Spleen (tissue), 11 donors: Measurements from ENCODE around the gene TMEM144. TPM values are rescaled to one million over a fixed set of nuclear protein-coding genes. Genes with fewer than 3 reads are reported as not detected.

Experiments
- DNase-seq: peaks from one replicate; pipeline ENCODE4 v3.0.0-alpha.2; 2020
- H3K27ac ChIP-seq, 8 donors: fragments of 200-600 bp; sonication (generic) in 7 of 8; 1 replicate in 4 of 8; 2 replicates in 4 of 8; pipeline versions ENCODE4 v1.5.0 to v1.8.0; 2016 to 2021; ENCODE audit warnings: inconsistent platforms in 4 of 8, mild to moderate bottlenecking in 4 of 8, moderate library complexity in 1 of 8
- H3K27me3 ChIP-seq, 7 donors: fragments of 200-600 bp; sonication (generic) in 6 of 7; replicated peaks in 1 of 7; 1 replicate in 4 of 7; 2 replicates in 3 of 7; pipeline versions ENCODE4 v1.5.0 to v1.8.0; 2016 to 2021; ENCODE audit warnings: inconsistent platforms in 3 of 7, mild to moderate bottlenecking in 1 of 7
- H3K36me3 ChIP-seq, 6 donors: fragments of 200-600 bp; sonication (generic) in 5 of 6; 1 replicate in 4 of 6; 2 replicates in 2 of 6; pipeline versions ENCODE4 v1.5.0 to v1.8.0; 2016 to 2021; ENCODE audit warnings: inconsistent platforms in 2 of 6
- H3K4me1 ChIP-seq, 6 donors: fragments of 200-600 bp; sonication (generic) in 5 of 6; 1 replicate in 3 of 6; 2 replicates in 3 of 6; pipeline versions ENCODE4 v1.5.0 to v1.8.0; 2016 to 2021; ENCODE audit warnings: inconsistent platforms in 3 of 6
- H3K4me3 ChIP-seq, 8 donors: fragments of 200-600 bp; sonication (generic) in 7 of 8; 1 replicate in 4 of 8; 2 replicates in 4 of 8; pipeline versions ENCODE4 v1.5.0 to v1.8.0; 2016 to 2021; ENCODE audit warnings: inconsistent platforms in 4 of 8, mild to moderate bottlenecking in 4 of 8, moderate library complexity in 2 of 8
- H3K9me3 ChIP-seq, 8 donors: fragments of 200-600 bp; sonication (generic) in 7 of 8; 1 replicate in 4 of 8; 2 replicates in 4 of 8; pipeline versions ENCODE4 v1.5.0 to v1.8.0; 2016 to 2021; ENCODE audit warnings: inconsistent platforms in 4 of 8
- CTCF ChIP-seq, 11 experiments: fragments of 200-600 bp in 7 of 11; fragments of 450-650 bp in 4 of 11; sonication (generic) in 4 of 11; IDR thresholded peaks in 8 of 11; conservative IDR thresholded peaks in 3 of 11; 1 replicate in 7 of 11; 2 replicates in 4 of 11; pipeline versions ENCODE4 v1.4.0 to v1.8.0; 2016 to 2021; ENCODE audit warnings: antibody characterized with exemption in 11 of 11, inconsistent platforms in 4 of 11, mild to moderate bottlenecking in 1 of 11
- POLR2A ChIP-seq, 3 donors: fragments of 450-650 bp; IDR thresholded peaks; one replicate each; pipeline ENCODE4 v1.5.1; 2017; ENCODE audit warnings: antibody characterized with exemption in 3 of 3, mild to moderate bottlenecking in 1 of 3
- POLR2AphosphoS5 ChIP-seq, 3 donors: sonication (generic); formaldehyde crosslinking; IDR thresholded peaks; one replicate each; pipeline ENCODE4 v1.5.1; 2017; ENCODE audit warnings: antibody characterized with exemption in 3 of 3
- WGBS, 5 donors: extraction: QIAGEN DNeasy Blood & Tissue Kit in 3 of 5; methylation state at CpG; one replicate each; pipeline versions ENCODE4 v1.1.5 to v1.1.7; 2013 to 2018; 5-methylcytosine and 5-hydroxymethylcytosine counted together
- intact Hi-C: fragments of 100-400 bp; cut with DNase I; formaldehyde crosslinking; loops from one replicate; pipeline ENCODE4 v1.15.0; 2023; ENCODE audit warnings: low total_unique reads
- polyA plus RNA-seq, 3 donors: library from polyadenylated mRNA; stranded (reverse); fragments of 200-250 nt; gene quantifications; one replicate each; pipeline ENCODE4 v1.2.1, GENCODE V29; 2013
- total RNA-seq, 7 donors: library from RNA; depleted of rRNA in 3 of 7; stranded (reverse); fragments of >200 nt in 3 of 7; fragmentation: NEBNext Ultra II Directional in 4 of 7; extraction: Animal tissue kit (Norgen Biotek cat#: 25700) in 4 of 7; gene quantifications; one replicate each; pipeline versions ENCODE4 v1.1.0 to v1.2.1, GENCODE V29; 2016 to 2021
- donor health status: healthy with polysubstance abuse.
- donor health status: DM: no; HTN: no; CAD: no; lungs with moderate emphysema.
- donor health status: DM: no; HTN: no; CAD: no.
- donor health status: Bipolar disorder and iron deficiency.
- donor health status: healthy.
- donor health status: DM: no; HTN: no; CAD: no.
- donor health status: DM: yes; HTN: yes; CAD: no.

Gene TMEM144
- total and polyA plus RNA-seq, 10 donors = 0.56 to 21.3 (median 5.8) TPM

- WGBS, 5 donors = 64 to 70% (median 67%) methylated on average over 2 of the region's 2 CpGs
- Histone ChIP-seq H3K4me3 (no peak overlapping the region), H3K9me3 (no peaks in the 10 kb centered on the region), H3K36me3 (no peaks in the 10 kb centered on the region), H3K27ac (no peak overlapping the region), H3K4me1 (no peaks in the 10 kb centered on the region), H3K27me3 (no peaks in the 10 kb centered on the region)
- TF ChIP-seq CTCF (IDR thresholded peaks at IDR 0.05 in 8 of 11, conservative IDR thresholded peaks at IDR 0.05 in 3 of 11) (no peak), POLR2AphosphoS5 (IDR thresholded peaks at IDR 0.05) (no peak), POLR2A (IDR thresholded peaks at IDR 0.05) (no peak)
- DNase-seq = no peak
- intact Hi-C loops = no loop called here
Measured at GRCh38 chr4:158190718-158191117, 19.6 kb upstream of the TMEM144 start.

- no peaks in the 10 kb centered on the region for H3K36me3 ChIP-seq
- no peaks in the 10 kb centered on the region for H3K4me1 ChIP-seq
- H3K9me3 ChIP-seq = no peaks in the 10 kb centered on the region
- DNase-seq = no peak
- WGBS, 5 donors = 81 to 94% (median 88%) methylated on average over 5 of the region's 5 CpGs
- intact Hi-C loops = no loop called here
- no peak overlapping the region for H3K4me3 ChIP-seq
- H3K27ac ChIP-seq = no peak overlapping the region
- no peak for TF ChIP-seq POLR2AphosphoS5 (IDR thresholded peaks at IDR 0.05)
- TF ChIP-seq CTCF (IDR thresholded peaks at IDR 0.05 in 8 of 11, conservative IDR thresholded peaks at IDR 0.05 in 3 of 11) = no peak
- no peak for TF ChIP-seq POLR2A (IDR thresholded peaks at IDR 0.05)
- H3K27me3 ChIP-seq = no peaks in the 10 kb centered on the region
Measured at GRCh38 chr4:158192439-158193158, 17.7 kb upstream of the TMEM144 start.

GRCh38 chr4:158193171-158193749, 17.0 kb upstream of the TMEM144 start:
- Histone ChIP-seq H3K27me3 (no peaks in the 10 kb centered on the region), H3K9me3 (no peaks in the 10 kb centered on the region), H3K4me3 (no peak overlapping the region), H3K27ac (no peak overlapping the region), H3K4me1 (no peaks in the 10 kb centered on the region), H3K36me3 (no peaks in the 10 kb centered on the region)
- 30 to 42% (median 33%) methylated on average over 3 of the region's 3 CpGs for WGBS, 5 donors
- no peak for DNase-seq
- intact Hi-C loops = no loop called here
- peak in 8 of 11 experiments; percentile 17 to 59 (median 38) for TF ChIP-seq CTCF (IDR thresholded peaks at IDR 0.05 in 8 of 11, conservative IDR thresholded peaks at IDR 0.05 in 3 of 11)
- no peak for TF ChIP-seq POLR2AphosphoS5 (IDR thresholded peaks at IDR 0.05)

GRCh38 chr4:158195297-158195696, 15.0 kb upstream of the TMEM144 start:
- no peak for TF ChIP-seq POLR2AphosphoS5 (IDR thresholded peaks at IDR 0.05)
- no peak for TF ChIP-seq CTCF (IDR thresholded peaks at IDR 0.05 in 8 of 11, conservative IDR thresholded peaks at IDR 0.05 in 3 of 11)
- no peak for TF ChIP-seq POLR2A (IDR thresholded peaks at IDR 0.05)
- no peaks in the 10 kb centered on the region for H3K27me3 ChIP-seq
- H3K27ac ChIP-seq = no peak overlapping the region
- intact Hi-C loops = no loop called here
- H3K36me3 ChIP-seq = no peaks in the 10 kb centered on the region
- no peak overlapping the region for H3K4me3 ChIP-seq
- WGBS, 5 donors = 85 to 97% (median 86%) methylated on average over 1 of the region's 1 CpG
- no peak for DNase-seq
- no peaks in the 10 kb centered on the region for H3K9me3 ChIP-seq
- no peaks in the 10 kb centered on the region for H3K4me1 ChIP-seq
